ENCODE measurements around the gene CTU2.
A peak's percentile ranks its signal among the peaks of the same experiment; 100 is the strongest.

CTU2 gene

GRCh38 chr16:88705076-88705684 lies 1.1 kb upstream of the CTU2 start:
- H3K27me3 Mint-ChIP-seq: no peaks in the 10 kb centered on the region
- peak overlapping the region; percentile 95 to 100 for H3K4me3 Mint-ChIP-seq
- no peaks in the 10 kb centered on the region for H3K9me3 Mint-ChIP-seq
- H3K36me3 Mint-ChIP-seq (ENCODE audit: insufficient read depth): peaks cover 59% of the 10 kb centered on the region
- H3K4me1 Mint-ChIP-seq (ENCODE audit: low read depth in 2 of 2): peaks cover 25 to 58% of the 10 kb centered on the region in 2 donors
- ATAC-seq (replicated peaks) (peak; percentile 5), DNase-seq (peak in 2 of 3 experiments; percentile 45 to 46)
- H3K27ac Mint-ChIP-seq: peak overlapping the region; percentile 90 to 99

- peak overlapping the region; percentile 95 to 100 for H3K4me3 Mint-ChIP-seq
- peak overlapping the region; percentile 90 to 99 for H3K27ac Mint-ChIP-seq
- H3K9me3 Mint-ChIP-seq: no peaks in the 10 kb centered on the region
- no peak for DNase-seq
- no peak for ATAC-seq (replicated peaks)
- H3K36me3 Mint-ChIP-seq (ENCODE audit: insufficient read depth): peaks cover 57% of the 10 kb centered on the region
- peaks cover 30 to 58% of the 10 kb centered on the region in 2 donors for H3K4me1 Mint-ChIP-seq (ENCODE audit: low read depth in 2 of 2)
- no peaks in the 10 kb centered on the region for H3K27me3 Mint-ChIP-seq
Measured at GRCh38 chr16:88705801-88706228, 488 bp upstream of the CTU2 start.

GRCh38 chr16:88706965-88707826 lies 893 bp downstream of the CTU2 start:
- H3K4me3 Mint-ChIP-seq: peak overlapping the region; percentile 79 to 83
- no peaks in the 10 kb centered on the region for H3K27me3 Mint-ChIP-seq
- DNase-seq (no peak), ATAC-seq (replicated peaks) (no peak)
- H3K9me3 Mint-ChIP-seq: no peaks in the 10 kb centered on the region
- H3K4me1 Mint-ChIP-seq (ENCODE audit: low read depth in 2 of 2): peaks cover 39 to 53% of the 10 kb centered on the region in 2 donors
- H3K36me3 Mint-ChIP-seq (ENCODE audit: insufficient read depth): peaks cover 46% of the 10 kb centered on the region
- H3K27ac Mint-ChIP-seq: peak overlapping the region; percentile 56 to 86

- DNase-seq: no peak
- peaks cover 21 to 22% of the 10 kb centered on the region in 2 donors for H3K4me1 Mint-ChIP-seq (ENCODE audit: low read depth in 2 of 2)
- H3K9me3 Mint-ChIP-seq: no peaks in the 10 kb centered on the region
- no peak overlapping the region for H3K4me3 Mint-ChIP-seq
- H3K27ac Mint-ChIP-seq: peak overlapping the region; percentile 25 to 74
- peaks cover 27% of the 10 kb centered on the region for H3K36me3 Mint-ChIP-seq (ENCODE audit: insufficient read depth)
- H3K27me3 Mint-ChIP-seq: no peaks in the 10 kb centered on the region
- ATAC-seq (replicated peaks): no peak
Measured at GRCh38 chr16:88710556-88710955, 4.3 kb downstream of the CTU2 start.

GRCh38 chr16:88711750-88712340 lies 5.5 kb downstream of the CTU2 start:
- no peaks in the 10 kb centered on the region for H3K27me3 Mint-ChIP-seq
- DNase-seq: no peak
- H3K9me3 Mint-ChIP-seq: no peaks in the 10 kb centered on the region
- no peak for ATAC-seq (replicated peaks)
- H3K36me3 Mint-ChIP-seq (ENCODE audit: insufficient read depth): peaks cover 32% of the 10 kb centered on the region
- peaks cover 21% of the 10 kb centered on the region in 2 donors for H3K4me1 Mint-ChIP-seq (ENCODE audit: low read depth in 2 of 2)
- H3K27ac Mint-ChIP-seq: peak overlapping the region in 1 of 2 donors; percentile 74
- no peak overlapping the region for H3K4me3 Mint-ChIP-seq

- Mint-ChIP-seq H3K27ac (peak overlapping the region in 1 of 2 donors; percentile 74), H3K27me3 (no peaks in the 10 kb centered on the region), H3K4me1 (ENCODE audit: low read depth in 2 of 2) (peaks cover 15 to 19% of the 10 kb centered on the region in 2 donors), H3K4me3 (no peak overlapping the region), H3K36me3 (ENCODE audit: insufficient read depth) (peaks cover 38% of the 10 kb centered on the region), H3K9me3 (no peaks in the 10 kb centered on the region)
- DNase-seq (no peak), ATAC-seq (replicated peaks) (no peak)
Measured at GRCh38 chr16:88712362-88712979, 6.2 kb downstream of the CTU2 start.

DNA sequence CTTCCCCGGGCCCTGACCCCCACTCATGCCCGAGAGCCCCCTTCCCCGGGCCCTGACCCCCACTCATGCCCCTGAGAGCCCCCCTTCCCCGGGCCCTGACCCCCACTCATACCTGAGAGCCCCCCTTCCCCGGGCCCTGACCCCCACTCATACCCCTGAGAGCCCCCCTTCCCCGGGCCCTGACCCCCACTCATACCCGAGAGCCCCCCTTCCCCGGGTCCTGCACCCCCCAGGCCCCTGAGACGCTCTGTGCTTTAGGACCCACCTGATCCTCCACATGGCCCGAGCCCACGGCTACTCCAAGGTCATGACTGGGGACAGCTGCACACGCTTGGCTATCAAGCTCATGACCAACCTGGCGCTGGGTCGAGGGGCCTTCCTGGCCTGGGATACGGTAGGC lies 6.8 kb downstream of the CTU2 start:
- H3K27ac Mint-ChIP-seq: peak overlapping the region in 1 of 2 donors; percentile 75
- ATAC-seq (replicated peaks): no peak

DNA sequence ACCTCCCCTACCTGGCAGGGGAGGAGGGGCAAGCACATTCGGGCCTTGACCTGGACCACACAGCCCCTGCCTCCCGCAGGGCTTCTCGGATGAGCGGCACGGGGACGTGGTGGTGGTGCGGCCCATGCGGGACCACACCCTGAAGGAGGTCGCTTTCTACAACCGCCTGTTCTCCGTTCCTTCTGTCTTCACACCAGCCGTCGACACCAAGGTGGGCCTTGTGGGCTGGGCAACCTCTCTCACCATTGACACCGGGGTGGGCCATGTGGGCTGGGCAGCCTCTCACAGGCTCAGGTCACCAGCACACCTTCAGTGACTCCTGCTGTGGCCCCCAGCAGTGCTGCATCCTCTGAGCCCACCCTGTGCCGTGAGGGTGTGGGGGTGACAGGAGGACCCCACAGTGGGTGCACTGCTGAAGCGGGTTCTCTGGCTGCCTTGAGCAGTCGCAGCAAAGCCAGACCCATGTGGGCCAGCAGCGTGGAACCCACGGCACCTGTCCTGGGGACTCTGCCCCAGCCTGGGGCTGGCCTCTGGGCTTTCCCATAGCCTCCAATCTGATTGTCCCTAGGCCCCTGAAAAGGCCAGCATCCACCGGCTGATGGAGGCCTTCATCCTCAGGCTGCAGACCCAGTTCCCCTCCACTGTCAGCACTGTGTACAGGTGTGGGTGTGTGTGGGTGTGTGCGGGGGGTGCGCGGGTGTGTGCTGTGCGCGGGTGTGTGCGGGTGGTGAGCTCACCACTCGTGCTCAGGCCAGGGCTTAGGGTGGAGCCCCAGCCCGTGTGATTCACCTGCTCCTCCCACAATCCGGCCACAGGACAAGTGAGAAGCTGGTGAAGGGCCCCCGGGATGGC lies 7.5 kb downstream of the CTU2 start:
- Mint-ChIP-seq H3K36me3 (ENCODE audit: insufficient read depth) (peaks cover 50% of the 10 kb centered on the region), H3K27me3 (no peaks in the 10 kb centered on the region), H3K4me3 (no peak overlapping the region), H3K27ac (peak overlapping the region in 1 of 2 donors; percentile 75), H3K4me1 (ENCODE audit: low read depth in 2 of 2) (peaks cover 14 to 25% of the 10 kb centered on the region in 2 donors), H3K9me3 (no peaks in the 10 kb centered on the region)
- no peak for DNase-seq
- ATAC-seq (replicated peaks): no peak

More for the DNA sequence above, 6.8 kb downstream of the CTU2 start:
- H3K4me3 Mint-ChIP-seq: no peak overlapping the region
- H3K27me3 Mint-ChIP-seq: no peaks in the 10 kb centered on the region
- H3K4me1 Mint-ChIP-seq (ENCODE audit: low read depth in 2 of 2): peaks cover 14 to 22% of the 10 kb centered on the region in 2 donors
- H3K9me3 Mint-ChIP-seq: no peaks in the 10 kb centered on the region
- no peak for DNase-seq
- peaks cover 43% of the 10 kb centered on the region for H3K36me3 Mint-ChIP-seq (ENCODE audit: insufficient read depth)

DNA sequence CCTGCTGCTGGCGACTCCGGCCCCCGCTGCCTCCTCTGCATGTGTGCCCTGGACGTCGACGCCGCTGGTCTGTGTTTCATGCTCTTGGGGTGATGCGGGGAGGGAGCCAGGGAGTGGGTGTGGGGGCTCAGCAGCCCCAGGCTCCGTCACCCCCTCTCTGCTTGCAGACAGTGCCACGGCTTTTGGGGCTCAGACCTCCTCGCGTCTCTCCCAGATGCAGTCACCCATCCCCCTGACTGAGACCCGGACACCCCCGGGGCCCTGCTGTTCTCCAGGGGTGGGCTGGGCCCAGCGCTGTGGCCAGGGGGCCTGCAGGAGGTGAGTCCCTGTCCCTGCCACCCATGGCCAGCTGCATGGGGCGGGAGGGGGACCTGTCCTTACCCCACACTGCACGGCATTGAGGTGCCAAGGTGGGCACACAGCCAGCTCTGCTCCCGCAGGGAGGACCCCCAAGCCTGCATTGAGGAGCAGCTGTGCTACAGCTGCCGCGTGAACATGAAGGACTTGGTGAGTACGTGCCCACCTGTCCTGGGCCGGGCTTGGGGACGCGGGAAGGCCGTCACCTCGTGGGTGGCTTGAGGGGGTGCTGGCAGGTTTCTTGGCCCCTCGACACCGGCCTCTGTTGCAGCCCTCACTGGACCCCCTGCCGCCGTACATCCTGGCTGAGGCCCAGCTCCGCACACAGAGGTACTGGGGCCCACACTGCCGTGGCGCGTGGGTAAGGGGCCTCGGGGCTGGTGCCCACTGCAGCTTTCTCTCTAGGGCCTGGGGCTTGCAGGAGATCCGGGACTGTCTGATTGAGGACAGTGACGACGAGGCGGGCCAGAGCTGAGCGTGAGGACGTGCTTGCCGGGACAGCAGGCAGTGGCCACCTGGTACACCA lies 8.4 kb downstream of the CTU2 start:
- Mint-ChIP-seq H3K9me3 (no peaks in the 10 kb centered on the region), H3K27me3 (no peaks in the 10 kb centered on the region), H3K36me3 (ENCODE audit: insufficient read depth) (peaks cover 55% of the 10 kb centered on the region), H3K4me3 (no peak overlapping the region), H3K4me1 (ENCODE audit: low read depth in 2 of 2) (peaks cover 14 to 21% of the 10 kb centered on the region in 2 donors), H3K27ac (no peak overlapping the region)
- no peak for DNase-seq
- no peak for ATAC-seq (replicated peaks)

GRCh38 chr16:88715312-88716190 lies 9.2 kb downstream of the CTU2 start:
- Mint-ChIP-seq H3K4me3 (no peak overlapping the region), H3K9me3 (no peaks in the 10 kb centered on the region), H3K4me1 (ENCODE audit: low read depth in 2 of 2) (peaks cover 12 to 24% of the 10 kb centered on the region in 2 donors), H3K27me3 (no peaks in the 10 kb centered on the region), H3K36me3 (ENCODE audit: insufficient read depth) (peaks cover 59% of the 10 kb centered on the region), H3K27ac (no peak overlapping the region)
- DNase-seq (no peak), ATAC-seq (replicated peaks) (no peak)

GRCh38 chr16:88716201-88716600 lies 9.9 kb downstream of the CTU2 start:
- Mint-ChIP-seq H3K27ac (no peak overlapping the region), H3K36me3 (ENCODE audit: insufficient read depth) (peaks cover 62% of the 10 kb centered on the region), H3K4me1 (ENCODE audit: low read depth in 2 of 2) (peaks cover 7 to 20% of the 10 kb centered on the region in 2 donors), H3K9me3 (no peaks in the 10 kb centered on the region), H3K27me3 (no peaks in the 10 kb centered on the region), H3K4me3 (no peak overlapping the region)
- ATAC-seq (replicated peaks) (no peak), DNase-seq (no peak)

Data from effector memory CD8-positive, alpha-beta T cell (primary cell).